IMR-90 (cell line): ENCODE results near the gene MOB3A.

Source experiments
- CEBPB ChIP-seq: IDR thresholded peaks from 2 replicates; pipeline ENCODE4 v1.6.1; 2012; ENCODE audit warnings: low read depth, low read length, improper control_type of control experiment
- CTCF ChIP-seq: conservative IDR thresholded peaks from 2 replicates; pipeline ENCODE4 v1.5.1; 2012; ENCODE audit warnings: mild to moderate bottlenecking, low read depth, low read length, improper control_type of control experiment
- USF2 ChIP-seq: fragments of 150-350 bp; IDR thresholded peaks from 2 replicates; pipeline ENCODE4 v1.6.1; 2017; ENCODE audit warnings: mild to moderate bottlenecking, antibody characterized with exemption, low read length, low read depth

GRCh38 chr19:2113439-2114211 is 17.5 kb upstream of the MOB3A start:
- TF ChIP-seq CTCF (no peak), CEBPB (no peak), USF2 (no peak)
